Measurements from ENCODE around the gene CCDC59. TPM values are rescaled to one million over a fixed set of nuclear protein-coding genes. Genes with fewer than 3 reads are reported as not detected.

CCDC59 gene
- polyA plus RNA-seq, 1 donor from 2014 or later, result 64.5 TPM

- Histone ChIP-seq H3K4me3 (ENCODE audit: low read length) (no peak overlapping the region), H3F3A (ENCODE audit: insufficient read depth, low read length, poor library complexity, severe bottlenecking) (no peaks in the 10 kb centered on the region), H3K79me2 (replicated peaks; ENCODE audit: insufficient read depth, low read length) (no peaks in the 10 kb centered on the region), H3K27ac (ENCODE audit: low read length) (no peak overlapping the region), H3K9me2 (ENCODE audit: insufficient read depth, low read length) (no peaks in the 10 kb centered on the region), H2AFZ (ENCODE audit: low read depth, low read length) (no peak overlapping the region), H3K27me3 (ENCODE audit: insufficient read depth, low read depth, low read length) (no peaks in the 10 kb centered on the region), H3K4me2 (ENCODE audit: low read length) (no peak overlapping the region), H3K9me3 (ENCODE audit: low read length) (no peaks in the 10 kb centered on the region), H3K36me3 (ENCODE audit: insufficient read depth, low read length) (no peaks in the 10 kb centered on the region), H3K9ac (ENCODE audit: low read length) (no peak overlapping the region), H4K20me1 (ENCODE audit: insufficient read depth) (no peaks in the 10 kb centered on the region)
- TF ChIP-seq TAF1 (IDR thresholded peaks at IDR 0.05; ENCODE audit: low read depth), result no peak
- TF ChIP-seq EP300 (conservative IDR thresholded peaks at IDR 0.05; ENCODE audit: poor library complexity, severe bottlenecking), result no peak
- no peak for TF ChIP-seq REST (IDR thresholded peaks at IDR 0.05; ENCODE audit: borderline replicate concordance)
- TF ChIP-seq EZH2 (IDR thresholded peaks at IDR 0.05; ENCODE audit: borderline replicate concordance, insufficient read depth, low read length, poor library complexity, severe bottlenecking), result no peak
- TF ChIP-seq MXI1 (conservative IDR thresholded peaks at IDR 0.05; ENCODE audit: poor library complexity, severe bottlenecking), result no peak
- TF ChIP-seq SMC3 (conservative IDR thresholded peaks at IDR 0.05; ENCODE audit: poor library complexity), result no peak
These were observed 48.5 kb upstream of the CCDC59 start for GRCh38 chr12:82406651-82407050.

- no peak overlapping the region for H3K4me2 ChIP-seq (ENCODE audit: low read length)
These were observed 42.6 kb upstream of the CCDC59 start for GRCh38 chr12:82400819-82401218.

More at GRCh38 chr12:82400819-82401218, 42.6 kb upstream of the CCDC59 start:
- Histone ChIP-seq H2AFZ (ENCODE audit: low read depth, low read length) (no peak overlapping the region), H3K4me3 (ENCODE audit: low read length) (no peak overlapping the region), H3K36me3 (ENCODE audit: insufficient read depth, low read length) (no peaks in the 10 kb centered on the region), H3F3A (ENCODE audit: insufficient read depth, low read length, poor library complexity, severe bottlenecking) (no peaks in the 10 kb centered on the region), H4K20me1 (ENCODE audit: insufficient read depth) (no peaks in the 10 kb centered on the region), H3K27me3 (ENCODE audit: insufficient read depth, low read depth, low read length) (no peaks in the 10 kb centered on the region), H3K9me3 (ENCODE audit: low read length) (no peaks in the 10 kb centered on the region), H3K9me2 (ENCODE audit: insufficient read depth, low read length) (no peaks in the 10 kb centered on the region), H3K9ac (ENCODE audit: low read length) (no peak overlapping the region), H3K27ac (ENCODE audit: low read length) (no peak overlapping the region), H3K79me2 (replicated peaks; ENCODE audit: insufficient read depth, low read length) (no peaks in the 10 kb centered on the region)
- TF ChIP-seq MXI1 (conservative IDR thresholded peaks at IDR 0.05; ENCODE audit: poor library complexity, severe bottlenecking) (no peak), TAF1 (IDR thresholded peaks at IDR 0.05; ENCODE audit: low read depth) (no peak), REST (IDR thresholded peaks at IDR 0.05; ENCODE audit: borderline replicate concordance) (no peak), RAD21 (conservative IDR thresholded peaks at IDR 0.05) (no peak), EP300 (conservative IDR thresholded peaks at IDR 0.05; ENCODE audit: poor library complexity, severe bottlenecking) (no peak), SMC3 (conservative IDR thresholded peaks at IDR 0.05; ENCODE audit: poor library complexity) (no peak), POLR2AphosphoS5 (IDR thresholded peaks at IDR 0.05) (no peak), EZH2 (IDR thresholded peaks at IDR 0.05; ENCODE audit: borderline replicate concordance, insufficient read depth, low read length, poor library complexity, severe bottlenecking) (no peak)
- TF ChIP-seq, protein P1, sequence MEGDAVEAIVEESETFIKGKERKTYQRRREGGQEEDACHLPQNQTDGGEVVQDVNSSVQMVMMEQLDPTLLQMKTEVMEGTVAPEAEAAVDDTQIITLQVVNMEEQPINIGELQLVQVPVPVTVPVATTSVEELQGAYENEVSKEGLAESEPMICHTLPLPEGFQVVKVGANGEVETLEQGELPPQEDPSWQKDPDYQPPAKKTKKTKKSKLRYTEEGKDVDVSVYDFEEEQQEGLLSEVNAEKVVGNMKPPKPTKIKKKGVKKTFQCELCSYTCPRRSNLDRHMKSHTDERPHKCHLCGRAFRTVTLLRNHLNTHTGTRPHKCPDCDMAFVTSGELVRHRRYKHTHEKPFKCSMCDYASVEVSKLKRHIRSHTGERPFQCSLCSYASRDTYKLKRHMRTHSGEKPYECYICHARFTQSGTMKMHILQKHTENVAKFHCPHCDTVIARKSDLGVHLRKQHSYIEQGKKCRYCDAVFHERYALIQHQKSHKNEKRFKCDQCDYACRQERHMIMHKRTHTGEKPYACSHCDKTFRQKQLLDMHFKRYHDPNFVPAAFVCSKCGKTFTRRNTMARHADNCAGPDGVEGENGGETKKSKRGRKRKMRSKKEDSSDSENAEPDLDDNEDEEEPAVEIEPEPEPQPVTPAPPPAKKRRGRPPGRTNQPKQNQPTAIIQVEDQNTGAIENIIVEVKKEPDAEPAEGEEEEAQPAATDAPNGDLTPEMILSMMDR (IDR thresholded peaks at IDR 0.05; ENCODE audit: poor library complexity, severe bottlenecking), result no peak
